Subcutaneous abdominal adipose tissue (tissue), 5 donors: ENCODE results near the gene VPS16.

Source experiments
- H3K27ac ChIP-seq: one replicate; pipeline ENCODE4 v1.7.0; 2013; ENCODE audit warnings: low read depth, mild to moderate bottlenecking, inconsistent platforms, low read length, moderate library complexity
- H3K27me3 ChIP-seq, 5 donors: one replicate each; pipeline ENCODE4 v1.7.0; 2013; ENCODE audit warnings: low read length in 5 of 5, inconsistent platforms in 1 of 5; ENCODE audit not compliant: control insufficient read depth in 5 of 5, insufficient read depth in 4 of 5
- H3K36me3 ChIP-seq, 5 donors: one replicate each; pipeline ENCODE4 v1.7.0; 2013; ENCODE audit warnings: low read length in 5 of 5; ENCODE audit not compliant: control insufficient read depth in 5 of 5, insufficient read depth in 5 of 5
- H3K4me1 ChIP-seq, 5 donors: one replicate each; pipeline ENCODE4 v1.7.0; 2013; ENCODE audit warnings: low read length in 5 of 5, mild to moderate bottlenecking in 3 of 5, moderate library complexity in 1 of 5; ENCODE audit not compliant: control insufficient read depth in 5 of 5, insufficient read depth in 5 of 5
- H3K4me3 ChIP-seq, 5 donors: one replicate each; pipeline ENCODE4 v1.7.0; 2013; ENCODE audit warnings: low read length in 5 of 5, low read depth in 1 of 5
- H3K9ac ChIP-seq, 5 donors: one replicate each; pipeline ENCODE4 v1.7.0; 2013; ENCODE audit warnings: low read length in 5 of 5, mild to moderate bottlenecking in 4 of 5, moderate library complexity in 3 of 5
- H3K9me3 ChIP-seq, 5 donors: one replicate each; pipeline ENCODE4 v1.7.0; 2013; ENCODE audit warnings: low read length in 5 of 5; ENCODE audit not compliant: control insufficient read depth in 5 of 5
- donor health status: healthy.
- donor health status: healthy.
- donor health status: healthy.
- donor health status: healthy.
- donor health status: healthy.

VPS16 gene

GRCh38 chr20:2865630-2866029 lies 25.1 kb downstream of the VPS16 start:
- Histone ChIP-seq H3K27ac (no peak overlapping the region), H3K4me1 (peaks cover 0 to 15% (median 14%) of the 10 kb centered on the region in 5 donors), H3K9ac (no peak overlapping the region), H3K36me3 (peaks cover 0 to 60% (median 55%) of the 10 kb centered on the region in 5 donors), H3K27me3 (no peaks in the 10 kb centered on the region), H3K9me3 (no peaks in the 10 kb centered on the region), H3K4me3 (no peak overlapping the region)

DNA sequence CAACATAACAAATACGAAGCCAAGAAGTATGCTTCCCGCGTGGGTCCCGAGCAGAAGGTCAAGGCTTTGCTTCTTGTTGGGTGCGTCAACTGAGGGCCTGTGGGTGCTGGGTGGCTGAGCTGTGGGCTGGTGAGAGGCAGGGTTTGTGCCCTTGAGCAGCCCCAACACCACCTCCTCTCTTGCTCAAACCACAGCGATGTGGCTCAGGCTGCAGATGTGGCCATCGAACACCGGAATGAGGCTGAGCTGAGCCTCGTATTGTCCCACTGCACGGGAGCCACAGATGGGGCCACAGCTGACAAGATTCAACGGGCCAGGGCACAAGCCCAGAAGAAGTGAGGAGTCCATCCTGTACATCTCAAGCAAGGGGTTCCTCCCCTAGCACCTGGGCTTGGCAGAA lies 25.7 kb downstream of the VPS16 start:
- Histone ChIP-seq H3K27ac (no peak overlapping the region), H3K36me3 (peaks cover 0 to 54% (median 49%) of the 10 kb centered on the region in 5 donors), H3K9ac (no peak overlapping the region), H3K27me3 (no peaks in the 10 kb centered on the region), H3K4me3 (no peak overlapping the region), H3K4me1 (peaks cover 0 to 21% (median 20%) of the 10 kb centered on the region in 5 donors), H3K9me3 (no peaks in the 10 kb centered on the region)

GRCh38 chr20:2867081-2867864 lies 26.7 kb downstream of the VPS16 start:
- H3K9ac ChIP-seq, result no peak overlapping the region
- H3K4me3 ChIP-seq, result no peak overlapping the region
- H3K4me1 ChIP-seq, result peaks cover 0 to 32% (median 31%) of the 10 kb centered on the region in 5 donors
- H3K27ac ChIP-seq, result no peak overlapping the region
- H3K36me3 ChIP-seq, result peaks cover 0 to 43% (median 39%) of the 10 kb centered on the region in 5 donors
- no peaks in the 10 kb centered on the region for H3K27me3 ChIP-seq
- no peaks in the 10 kb centered on the region for H3K9me3 ChIP-seq

DNA sequence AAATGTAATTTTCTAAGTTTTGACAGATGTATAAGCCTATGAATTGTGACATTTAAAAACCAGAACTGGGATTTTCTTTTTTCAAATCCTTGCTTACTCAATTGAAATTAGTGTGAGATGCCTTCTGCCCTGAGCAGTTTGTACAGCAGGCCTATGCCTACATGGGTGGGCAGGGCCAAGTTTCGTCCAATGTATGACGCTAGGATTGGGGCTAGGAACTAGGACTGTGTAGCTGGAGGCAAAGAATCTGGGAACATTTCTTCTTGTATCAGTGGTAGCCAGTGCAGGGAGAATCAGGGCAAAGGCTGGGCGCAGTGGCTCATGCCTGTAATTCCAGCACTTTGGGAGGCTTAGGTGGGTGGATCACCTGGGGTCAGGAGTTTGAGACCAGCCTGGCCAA lies 28.8 kb downstream of the VPS16 start:
- peaks cover 1 to 47% (median 45%) of the 10 kb centered on the region in 5 donors for H3K4me1 ChIP-seq
- no peaks in the 10 kb centered on the region for H3K27me3 ChIP-seq
- no peaks in the 10 kb centered on the region for H3K9me3 ChIP-seq

GRCh38 chr20:2871111-2871465 lies 30.5 kb downstream of the VPS16 start:
- H3K9me3 ChIP-seq, result no peaks in the 10 kb centered on the region
- H3K36me3 ChIP-seq, result peaks cover 0 to 9% (median 7%) of the 10 kb centered on the region in 5 donors
- H3K9ac ChIP-seq, result no peak overlapping the region
- peaks cover 6 to 64% (median 61%) of the 10 kb centered on the region in 5 donors for H3K4me1 ChIP-seq
- H3K27me3 ChIP-seq, result no peaks in the 10 kb centered on the region
- H3K27ac ChIP-seq, result no peak overlapping the region
- no peak overlapping the region for H3K4me3 ChIP-seq

More for the DNA sequence above, 28.8 kb downstream of the VPS16 start:
- no peak overlapping the region for H3K27ac ChIP-seq
- no peak overlapping the region for H3K4me3 ChIP-seq
- H3K9ac ChIP-seq, result no peak overlapping the region
- H3K36me3 ChIP-seq, result peaks cover 0 to 26% (median 24%) of the 10 kb centered on the region in 5 donors

- H3K9ac ChIP-seq, result peak overlapping the region in 4 of 5 donors; percentile 66 to 86 (median 78)
- H3K27ac ChIP-seq, result no peak overlapping the region
- no peaks in the 10 kb centered on the region for H3K27me3 ChIP-seq
- H3K4me3 ChIP-seq, result peak overlapping the region; percentile 32 to 91 (median 87)
- no peaks in the 10 kb centered on the region for H3K9me3 ChIP-seq
- H3K36me3 ChIP-seq, result peaks cover 0 to 1% (median 0%) of the 10 kb centered on the region in 5 donors
- H3K4me1 ChIP-seq, result peaks cover 6 to 68% (median 61%) of the 10 kb centered on the region in 5 donors
These were observed 31.3 kb downstream of the VPS16 start for GRCh38 chr20:2871661-2872458.

- Histone ChIP-seq H3K27me3 (no peaks in the 10 kb centered on the region), H3K4me3 (peak overlapping the region; percentile 82 to 91 (median 87)), H3K9ac (peak overlapping the region in 4 of 5 donors; percentile 66 to 86 (median 78)), H3K4me1 (peaks cover 6 to 61% (median 54%) of the 10 kb centered on the region in 5 donors), H3K36me3 (no peaks in the 10 kb centered on the region), H3K9me3 (no peaks in the 10 kb centered on the region), H3K27ac (peak overlapping the region; percentile 60)
These were observed 32.0 kb downstream of the VPS16 start for GRCh38 chr20:2872459-2873009.

GRCh38 chr20:2873010-2873746 lies 32.6 kb downstream of the VPS16 start, which contains the start of gene PTPRA:
Gene PTPRA (plus strand): TSS chr20:2873481. CDS start chr20:2964278, 90,797 bp downstream.
- H3K27ac ChIP-seq, result peak within 1 kb of the TSS; percentile 60

DNA sequence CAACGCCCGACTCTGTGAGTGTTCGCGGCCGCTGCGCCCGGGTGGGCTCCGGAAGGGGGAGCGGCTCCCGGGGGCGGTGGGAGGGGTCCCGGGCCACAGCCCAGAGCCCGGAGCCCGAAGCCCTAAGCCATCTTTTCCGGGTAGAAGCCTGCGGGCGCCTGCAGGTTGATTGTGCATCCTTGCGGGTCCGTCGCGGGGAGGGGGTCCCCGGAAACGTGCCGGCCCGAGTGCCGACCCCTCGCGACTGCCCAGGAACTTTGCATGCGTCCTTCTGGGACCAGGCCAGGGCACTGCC lies 33.1 kb downstream of the VPS16 start:
- Histone ChIP-seq H3K4me3 (peak overlapping the region; percentile 80 to 91 (median 87)), H3K36me3 (no peaks in the 10 kb centered on the region), H3K27ac (no peak overlapping the region), H3K9ac (peak overlapping the region in 4 of 5 donors; percentile 71 to 89 (median 86)), H3K27me3 (no peaks in the 10 kb centered on the region), H3K9me3 (no peaks in the 10 kb centered on the region), H3K4me1 (peaks cover 6 to 57% (median 51%) of the 10 kb centered on the region in 5 donors)

More at GRCh38 chr20:2873010-2873746, 32.6 kb downstream of the VPS16 start, which contains the start of gene PTPRA:
- Histone ChIP-seq H3K9me3 (no peaks in the 10 kb centered on the region), H3K4me3 (peak within 1 kb of the TSS; percentile 82 to 91 (median 87)), H3K36me3 (no peaks in the 10 kb centered on the region), H3K4me1 (peaks cover 6 to 57% (median 51%) of the 10 kb centered on the region in 5 donors), H3K27me3 (no peaks in the 10 kb centered on the region), H3K9ac (peak within 1 kb of the TSS; percentile 71 to 89 (median 86))
